ENCODE results near the gene MYH9. TPM values are rescaled to one million over a fixed set of nuclear protein-coding genes. Genes with fewer than 3 reads are reported as not detected.

Gene MYH9
- polyA plus RNA-seq, 1 of the 3 experiments (the other 2 are of a cell fraction): 303 TPM

DNA sequence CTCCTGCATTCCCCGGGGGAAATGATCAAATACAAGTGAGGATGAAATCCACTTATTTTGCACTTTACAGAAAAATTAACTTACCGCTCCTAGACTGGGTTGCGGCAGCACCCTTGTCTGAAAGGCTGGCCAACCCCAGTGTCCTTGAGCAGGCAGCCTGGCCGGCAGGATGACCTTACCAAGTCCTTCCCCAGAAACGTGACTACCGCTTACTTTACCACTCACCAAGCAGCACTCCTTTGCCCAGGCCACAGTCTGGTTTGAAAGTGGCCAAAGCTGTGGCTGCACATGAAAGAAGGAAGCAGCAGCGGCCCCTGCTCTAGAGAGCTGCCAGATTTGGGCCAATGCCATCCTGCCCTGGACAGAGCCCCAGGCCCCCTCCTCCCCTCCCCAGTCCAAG, 20.3 kb downstream of the MYH9 start (continued):
- TF ChIP-seq EZH2phosphoT487 (IDR thresholded peaks at IDR 0.05; ENCODE audit: borderline replicate concordance, low read depth): no peak
- TF ChIP-seq RXRA (IDR thresholded peaks at IDR 0.05; ENCODE audit: borderline replicate concordance, low read depth): no peak
- TF ChIP-seq RCOR1 (IDR thresholded peaks at IDR 0.05; ENCODE audit: low read length): no peak
- TF ChIP-seq YY1 (IDR thresholded peaks at IDR 0.05; ENCODE audit: low read depth): no peak

DNA sequence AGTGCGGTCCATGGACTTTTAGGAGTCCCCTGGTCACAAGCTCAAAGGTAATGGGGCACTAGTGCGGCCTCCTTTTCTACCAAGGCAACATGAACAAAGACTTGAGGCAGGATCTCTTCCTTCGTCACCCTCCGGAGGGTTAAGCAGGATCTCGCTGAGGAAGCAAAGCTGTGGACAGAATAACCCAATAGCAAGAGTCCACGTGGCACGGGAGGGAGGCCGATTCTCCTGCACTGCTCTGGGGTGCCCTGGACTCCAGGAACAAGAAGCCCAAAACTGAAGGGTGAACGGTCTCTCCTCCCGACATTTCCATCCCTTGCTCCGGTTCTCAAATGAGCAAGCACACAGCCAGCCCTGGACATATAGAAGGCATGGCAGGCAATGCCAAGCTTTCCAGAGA, 20.7 kb downstream of the MYH9 start:
- H3K36me3 ChIP-seq (replicated peaks in 1 of 2; ENCODE audit: control insufficient read depth in 1 of 2, insufficient read depth in 2 of 2, low read length in 1 of 2): peaks cover 6% of the 10 kb centered on the region in 2 experiments
- H3K9me2 ChIP-seq: no peaks in the 10 kb centered on the region
- H4K20me1 ChIP-seq (ENCODE audit: insufficient read depth): peaks cover 100% of the 10 kb centered on the region
- POLR2A ChIA-PET: no interaction called here
- CTCF ChIA-PET: interaction anchor here (0.9 to 1.2 kb wide), 2 partner anchors 38 to 103 kb away, joined by 3 to 4 read pairs; no protein-coding TSS in a partner anchor
- WGBS (ENCODE audit: low lambda C conversion rate): 94% methylated on average over 9 of the region's 11 CpGs
- H3K9ac ChIP-seq: no peak overlapping the region; the same call in 1 of the 2 replicates
- no peak for TF ChIP-seq YY1 (IDR thresholded peaks at IDR 0.05; ENCODE audit: low read depth)
- TF ChIP-seq, protein P1, sequence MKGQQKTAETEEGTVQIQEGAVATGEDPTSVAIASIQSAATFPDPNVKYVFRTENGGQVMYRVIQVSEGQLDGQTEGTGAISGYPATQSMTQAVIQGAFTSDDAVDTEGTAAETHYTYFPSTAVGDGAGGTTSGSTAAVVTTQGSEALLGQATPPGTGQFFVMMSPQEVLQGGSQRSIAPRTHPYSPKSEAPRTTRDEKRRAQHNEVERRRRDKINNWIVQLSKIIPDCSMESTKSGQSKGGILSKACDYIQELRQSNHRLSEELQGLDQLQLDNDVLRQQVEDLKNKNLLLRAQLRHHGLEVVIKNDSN (IDR thresholded peaks at IDR 0.05; ENCODE audit: borderline replicate concordance, low read depth): no peak
- TF ChIP-seq GABPA (IDR thresholded peaks at IDR 0.05; ENCODE audit: low read depth): no peak
- TF ChIP-seq, protein P2, sequence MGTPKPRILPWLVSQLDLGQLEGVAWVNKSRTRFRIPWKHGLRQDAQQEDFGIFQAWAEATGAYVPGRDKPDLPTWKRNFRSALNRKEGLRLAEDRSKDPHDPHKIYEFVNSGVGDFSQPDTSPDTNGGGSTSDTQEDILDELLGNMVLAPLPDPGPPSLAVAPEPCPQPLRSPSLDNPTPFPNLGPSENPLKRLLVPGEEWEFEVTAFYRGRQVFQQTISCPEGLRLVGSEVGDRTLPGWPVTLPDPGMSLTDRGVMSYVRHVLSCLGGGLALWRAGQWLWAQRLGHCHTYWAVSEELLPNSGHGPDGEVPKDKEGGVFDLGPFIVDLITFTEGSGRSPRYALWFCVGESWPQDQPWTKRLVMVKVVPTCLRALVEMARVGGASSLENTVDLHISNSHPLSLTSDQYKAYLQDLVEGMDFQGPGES (IDR thresholded peaks at IDR 0.05; ENCODE audit: low read depth, low read length): no peak
- TF ChIP-seq GATA2 (CRISPR knock-in tag; IDR thresholded peaks at IDR 0.05): no peak
- TF ChIP-seq, protein P3, sequence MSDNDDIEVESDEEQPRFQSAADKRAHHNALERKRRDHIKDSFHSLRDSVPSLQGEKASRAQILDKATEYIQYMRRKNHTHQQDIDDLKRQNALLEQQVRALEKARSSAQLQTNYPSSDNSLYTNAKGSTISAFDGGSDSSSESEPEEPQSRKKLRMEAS (IDR thresholded peaks at IDR 0.05; ENCODE audit: low read depth): no peak
- no peak for TF ChIP-seq SMC3 (IDR thresholded peaks at IDR 0.05; ENCODE audit: low read depth, low read length)
- TF ChIP-seq, protein P4, sequence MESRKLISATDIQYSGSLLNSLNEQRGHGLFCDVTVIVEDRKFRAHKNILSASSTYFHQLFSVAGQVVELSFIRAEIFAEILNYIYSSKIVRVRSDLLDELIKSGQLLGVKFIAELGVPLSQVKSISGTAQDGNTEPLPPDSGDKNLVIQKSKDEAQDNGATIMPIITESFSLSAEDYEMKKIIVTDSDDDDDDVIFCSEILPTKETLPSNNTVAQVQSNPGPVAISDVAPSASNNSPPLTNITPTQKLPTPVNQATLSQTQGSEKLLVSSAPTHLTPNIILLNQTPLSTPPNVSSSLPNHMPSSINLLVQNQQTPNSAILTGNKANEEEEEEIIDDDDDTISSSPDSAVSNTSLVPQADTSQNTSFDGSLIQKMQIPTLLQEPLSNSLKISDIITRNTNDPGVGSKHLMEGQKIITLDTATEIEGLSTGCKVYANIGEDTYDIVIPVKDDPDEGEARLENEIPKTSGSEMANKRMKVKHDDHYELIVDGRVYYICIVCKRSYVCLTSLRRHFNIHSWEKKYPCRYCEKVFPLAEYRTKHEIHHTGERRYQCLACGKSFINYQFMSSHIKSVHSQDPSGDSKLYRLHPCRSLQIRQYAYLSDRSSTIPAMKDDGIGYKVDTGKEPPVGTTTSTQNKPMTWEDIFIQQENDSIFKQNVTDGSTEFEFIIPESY (IDR thresholded peaks at IDR 0.05; ENCODE audit: borderline replicate concordance, low read depth): no peak
- no peak for DNase-seq
- no peak overlapping the region for H2AFZ ChIP-seq (ENCODE audit: low read depth)
- no peak overlapping the region for H3K4me3 ChIP-seq (ENCODE audit: low read depth in 2 of 2, low read length in 1 of 2)
- peak overlapping the region; percentile 62 to 84 for H3K27ac ChIP-seq (ENCODE audit: low read depth in 2 of 2, low read length in 1 of 2)
- peaks cover 67% of the 10 kb centered on the region for H3F3A ChIP-seq (replicated peaks; ENCODE audit: insufficient read depth)
- H3K9me3 ChIP-seq: no peaks in the 10 kb centered on the region
- H3K27me3 ChIP-seq (ENCODE audit: insufficient read depth): no peaks in the 10 kb centered on the region
- H3K4me2 ChIP-seq: peak overlapping the region; percentile 76
- peaks cover 61 to 93% of the 10 kb centered on the region in 2 experiments for H3K4me1 ChIP-seq (ENCODE audit: control insufficient read depth in 1 of 2, insufficient read depth in 2 of 2, low read depth in 1 of 2, low read length in 1 of 2)
- H3K79me2 ChIP-seq (ENCODE audit: insufficient read depth): peaks cover 100% of the 10 kb centered on the region

All from SK-N-SH (cell line).